Left lobe of liver (tissue), 2 donors: ENCODE data around the gene CFTR. TPM values are rescaled to one million over a fixed set of nuclear protein-coding genes. Genes with fewer than 3 reads are reported as not detected.
"Not testable (repeated sequence)": the region's sequence is repeated elsewhere in the genome, so short reads cannot be mapped to it uniquely, and the experiment has no call there.

Experiments
- ATAC-seq: fragments of 200-7000 bp; cut with Tn5 transposase; one replicate; pipeline ENCODE4 v1.9.1; 2020; ENCODE audit warnings: mild to moderate bottlenecking, moderate library complexity
- DNase-seq: peaks from one replicate; pipeline ENCODE4 v3.0.0-alpha.2; 2020; ENCODE audit warnings: low spot score
- total RNA-seq: library from RNA; stranded (reverse); gene quantifications from one replicate; pipeline ENCODE4 v1.2.1, GENCODE V29; 2021
- donor health status: DM: no; HTN: no; CAD: no; lungs with moderate emphysema.
- donor health status: DM: no; HTN: yes; CAD: no.

Gene CFTR
- total RNA-seq, 1 donor from 2014 or later: 1.1 TPM

DNA sequence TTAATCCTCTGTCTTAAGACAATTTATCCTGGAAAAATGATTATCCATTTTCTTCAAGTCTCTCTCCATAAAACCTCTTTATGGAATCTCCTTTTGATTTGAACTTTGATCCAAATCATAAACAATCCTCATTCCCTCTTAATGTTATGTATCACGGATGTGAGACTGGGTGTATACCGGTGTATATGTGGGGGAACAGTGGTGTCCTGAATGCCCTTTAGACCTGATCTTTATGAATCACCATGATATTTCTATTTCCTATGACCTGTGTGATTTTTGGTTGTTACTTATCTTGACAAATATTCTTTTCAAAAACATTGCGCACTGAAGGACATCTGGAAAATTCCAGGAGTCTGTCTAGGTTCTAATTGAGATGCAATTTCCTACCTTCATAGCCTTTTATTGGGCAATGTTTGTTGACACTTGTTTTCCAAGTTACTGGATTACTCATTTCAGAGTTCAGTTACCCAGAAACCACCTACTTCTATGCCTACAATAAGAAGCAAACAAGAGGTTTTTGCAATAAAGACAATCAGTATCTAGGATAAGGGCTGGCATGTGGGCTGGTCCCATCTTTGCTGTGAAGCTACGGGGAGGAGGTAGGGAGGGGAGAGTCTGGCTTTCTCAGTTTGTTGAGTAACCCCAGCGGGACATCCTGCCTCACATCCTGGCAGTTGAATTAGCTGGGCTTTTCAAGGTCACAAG is 203.0 kb downstream of the CFTR start:
- ATAC-seq: peak; percentile 39
- DNase-seq: no peak

DNA sequence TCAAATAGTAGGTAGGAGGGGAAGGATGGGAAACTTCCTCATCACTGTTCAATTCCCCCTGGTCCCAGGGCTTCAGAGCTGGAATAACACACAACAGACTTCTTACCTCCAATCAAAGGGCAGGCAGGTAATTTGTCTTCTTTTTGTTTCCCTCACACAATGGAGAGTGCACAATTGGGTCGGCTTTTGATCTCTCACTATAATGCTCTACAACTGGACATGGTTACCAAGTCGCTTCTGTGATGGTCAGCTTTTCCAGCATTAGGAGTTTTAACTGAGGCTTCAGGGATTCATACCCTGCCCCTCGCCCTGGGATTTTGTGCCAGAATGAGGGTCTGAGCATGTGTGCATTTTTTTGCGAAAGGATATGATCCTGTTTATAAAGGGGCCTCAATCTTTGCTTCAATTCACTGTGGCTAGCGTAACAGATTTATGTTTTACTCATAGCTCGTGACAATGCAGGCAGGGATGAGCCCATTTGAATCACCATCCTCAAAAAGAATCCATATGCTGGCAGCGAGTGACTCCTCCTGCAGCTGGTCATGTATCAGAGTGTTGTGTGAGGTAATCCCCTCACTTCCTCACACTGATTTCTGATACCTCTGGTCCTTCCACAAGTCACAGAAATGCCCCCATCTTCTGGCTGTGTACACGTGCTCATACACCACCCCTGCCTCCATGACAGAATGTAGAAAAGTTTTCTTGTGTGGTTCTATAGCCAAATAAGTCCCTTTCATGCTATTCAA is 203.8 kb downstream of the CFTR start:
- no peak for DNase-seq
- ATAC-seq: no peak

DNA sequence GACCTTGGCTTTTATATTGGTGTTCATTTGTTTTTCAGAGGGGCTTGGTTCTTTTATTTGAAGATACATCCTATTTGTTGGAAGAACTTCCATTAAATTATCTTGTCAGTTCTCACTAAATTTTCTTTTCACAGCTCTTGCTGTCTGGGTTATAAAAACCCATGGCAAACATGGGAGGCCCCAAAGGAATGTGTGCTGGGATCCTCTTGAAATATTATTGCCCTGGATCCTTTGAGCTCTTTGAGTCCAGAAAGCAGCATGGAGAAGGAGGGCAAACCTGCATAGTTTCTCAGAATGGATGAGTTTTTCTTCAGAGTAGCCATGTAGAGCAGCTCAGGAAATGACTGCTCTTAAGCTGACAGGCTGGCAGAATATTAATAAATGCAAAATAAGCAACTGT is 206.0 kb downstream of the CFTR start:
- DNase-seq (no peak), ATAC-seq (no peak)

DNA sequence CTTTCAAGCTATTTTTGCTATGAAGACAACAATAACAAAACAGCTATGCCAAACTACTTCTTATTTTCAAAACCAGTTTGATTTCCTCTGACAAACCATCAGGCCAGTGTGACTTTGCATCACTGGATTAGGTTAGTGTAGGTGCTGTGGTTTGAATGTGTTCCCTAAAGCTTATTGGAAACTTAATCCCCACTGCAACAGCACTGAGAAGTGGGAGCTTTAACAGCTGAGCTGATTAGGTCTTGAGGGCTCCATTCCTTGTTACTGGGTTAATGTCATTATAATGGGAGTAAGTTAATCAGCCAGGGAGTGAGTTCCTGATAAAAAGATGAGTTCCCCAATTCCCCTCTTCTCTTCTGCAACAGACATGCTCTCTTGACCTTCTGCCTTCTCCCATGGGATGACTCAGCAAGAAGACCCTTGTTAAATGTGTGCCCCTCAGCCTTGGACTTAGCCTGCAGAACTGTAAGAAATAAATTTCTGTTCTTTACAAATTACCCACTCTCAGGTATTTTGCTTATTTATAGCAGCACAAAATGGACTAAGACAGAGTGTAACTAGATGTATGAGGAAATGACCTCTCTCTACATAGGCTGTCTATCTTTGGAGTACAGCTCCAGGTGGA is 206.6 kb downstream of the CFTR start:
- no peak for ATAC-seq
- DNase-seq: no peak

DNA sequence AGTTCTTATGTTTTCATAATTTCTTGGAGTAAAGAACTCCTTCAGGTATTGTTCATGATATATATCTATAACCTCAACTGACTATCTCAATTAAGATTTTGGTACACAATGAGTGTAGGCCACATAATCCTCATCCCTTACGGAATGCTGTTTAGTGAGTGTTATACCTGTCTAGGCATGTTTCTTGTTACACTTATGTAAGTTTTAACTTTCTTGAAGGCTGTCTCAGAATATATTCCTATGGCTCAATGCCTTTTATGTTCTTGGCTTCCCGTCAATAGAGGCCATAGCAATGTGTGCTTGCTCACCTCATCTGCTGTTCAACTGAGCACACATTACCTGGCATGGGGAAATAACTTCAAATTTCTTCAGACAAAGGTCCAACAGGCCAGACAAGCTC is 208.3 kb downstream of the CFTR start:
- ATAC-seq: no peak
- DNase-seq: no peak

DNA sequence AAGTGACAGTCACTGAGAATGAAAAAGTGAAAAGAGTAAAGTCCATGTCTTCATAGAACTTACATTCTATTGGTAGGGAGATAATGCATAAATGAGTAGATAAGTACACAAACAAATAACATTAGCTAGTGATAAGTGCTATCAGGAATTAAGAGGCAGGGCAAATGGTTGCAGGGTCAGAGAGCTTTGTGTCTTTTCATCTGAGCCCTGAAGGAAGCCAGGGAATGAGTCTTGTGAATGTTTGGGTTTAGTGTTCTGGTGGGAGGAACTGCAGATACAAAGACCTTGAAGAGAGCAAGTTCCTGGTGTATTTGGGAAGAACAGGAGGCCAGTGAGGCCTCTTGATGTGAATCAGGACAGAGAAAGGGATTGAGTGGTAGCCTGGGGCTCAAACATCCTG is 209.6 kb downstream of the CFTR start:
- ATAC-seq (no peak), DNase-seq (no peak)

DNA sequence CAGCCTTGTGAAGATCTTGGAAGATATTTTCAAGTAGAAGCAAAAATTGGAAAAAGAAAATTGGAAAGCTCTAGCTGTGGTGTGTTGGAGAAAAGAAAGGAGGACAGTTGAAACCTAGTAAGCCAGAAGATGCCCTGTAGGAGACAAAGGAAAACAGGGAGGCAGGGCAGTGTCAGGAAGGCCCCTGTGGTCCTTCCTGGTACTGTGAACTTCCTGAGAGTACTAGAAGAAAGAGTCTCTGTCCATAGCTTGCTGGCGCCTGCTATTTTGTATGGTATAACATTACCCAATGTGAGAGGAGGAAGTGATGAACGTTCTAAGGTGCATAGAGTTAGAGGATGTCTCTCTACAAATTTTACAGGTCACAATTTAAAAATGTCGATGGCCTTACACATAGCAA is 210.3 kb downstream of the CFTR start:
- DNase-seq (no peak), ATAC-seq (no peak)

DNA sequence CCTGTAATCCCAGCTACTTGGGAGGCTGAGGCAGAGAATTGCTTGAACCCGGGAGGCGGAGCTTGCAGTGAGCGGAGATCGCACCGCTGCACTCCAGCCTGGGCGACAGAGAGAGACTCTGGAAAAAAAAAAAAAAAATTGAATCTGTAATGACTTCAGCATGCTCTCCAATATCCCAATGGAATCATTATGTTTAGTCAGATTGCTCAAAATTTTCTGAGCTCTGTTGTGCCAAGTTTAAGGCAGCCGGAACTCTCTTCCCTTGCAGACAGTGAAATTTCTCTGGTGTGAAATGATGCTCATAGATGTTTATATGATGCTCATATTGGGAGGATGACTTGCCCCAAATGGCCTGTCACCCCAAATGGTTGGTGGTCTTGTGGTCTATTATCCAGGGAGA is 212.5 kb downstream of the CFTR start:
- DNase-seq: no peak
- no peak for ATAC-seq

DNA sequence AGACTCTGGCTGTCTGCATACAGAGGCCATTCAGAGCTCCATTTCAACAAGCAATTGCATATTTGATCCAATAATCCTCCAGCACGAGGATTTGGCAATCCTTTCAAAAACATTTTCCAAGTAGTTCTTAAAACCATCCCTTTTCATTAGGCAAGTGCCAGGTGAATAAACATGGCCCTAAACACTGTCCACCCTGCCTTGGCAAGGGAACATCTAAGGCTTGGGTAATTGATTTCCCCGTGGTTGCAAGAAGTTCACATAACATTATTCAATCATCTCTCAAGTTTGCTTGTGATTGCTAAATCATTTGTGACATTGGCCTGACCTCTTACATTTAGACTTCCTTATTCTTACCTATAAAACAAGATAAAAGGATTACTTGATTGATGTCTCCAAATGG is 218.2 kb downstream of the CFTR start:
- DNase-seq (peak; percentile 52), ATAC-seq (peak; percentile 95)

DNA sequence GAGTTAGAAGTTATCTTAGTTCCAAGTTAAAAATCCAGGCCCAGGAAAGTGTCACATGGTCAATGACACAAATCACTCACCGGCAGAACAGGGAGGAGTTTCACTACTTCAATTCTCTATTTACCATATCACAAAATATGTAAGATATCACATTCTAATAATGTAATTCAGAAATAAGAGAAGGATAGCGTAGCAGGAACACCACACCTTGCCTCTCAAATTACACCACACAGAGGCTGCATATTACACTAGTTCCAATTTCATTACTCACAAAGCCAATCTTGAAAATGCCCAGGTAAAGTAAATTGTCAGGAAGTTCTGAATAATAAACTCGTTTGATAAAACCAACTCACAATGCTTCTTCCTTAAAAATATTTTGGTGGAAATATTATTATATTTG is 224.2 kb downstream of the CFTR start:
- ATAC-seq (no peak), DNase-seq (no peak)

DNA sequence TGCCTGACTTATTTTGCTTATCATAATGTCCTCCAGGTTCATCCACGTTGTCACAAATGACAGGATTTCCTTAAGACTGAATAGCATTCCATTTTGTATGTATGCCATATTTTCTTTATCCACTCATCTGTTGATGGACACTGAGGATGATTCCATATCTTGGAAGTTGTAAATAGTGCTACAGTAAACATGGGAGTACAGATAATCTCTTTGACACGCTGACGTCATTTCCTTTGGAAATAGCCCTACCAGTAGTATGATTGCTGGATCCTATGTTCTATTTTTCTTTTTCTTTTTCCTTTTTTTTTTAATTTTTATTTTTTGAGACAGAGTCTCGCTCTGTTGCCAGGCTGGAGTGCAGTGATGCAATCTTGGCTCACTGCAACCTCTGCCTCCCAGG is 225.8 kb downstream of the CFTR start:
- no peak for DNase-seq
- no peak for ATAC-seq

DNA sequence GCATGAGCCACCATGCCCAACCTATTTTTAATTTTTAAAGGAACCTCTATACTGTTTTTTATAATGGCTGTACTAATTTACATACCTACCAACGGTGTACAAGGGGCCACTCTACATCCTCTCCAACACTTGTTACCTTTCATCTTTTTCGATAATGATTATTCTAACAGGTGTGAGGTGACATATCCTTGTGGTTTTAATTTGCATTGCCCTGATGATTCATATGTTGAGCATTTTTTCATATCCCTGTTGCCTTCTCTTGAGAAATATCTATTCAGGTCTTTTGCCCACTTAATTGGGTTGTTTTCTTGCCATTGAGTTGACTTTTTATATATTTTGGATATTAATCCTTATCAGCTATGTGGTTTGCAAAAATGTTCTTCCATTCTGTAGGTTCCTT is 226.4 kb downstream of the CFTR start:
- no peak for ATAC-seq
- no peak for DNase-seq

DNA sequence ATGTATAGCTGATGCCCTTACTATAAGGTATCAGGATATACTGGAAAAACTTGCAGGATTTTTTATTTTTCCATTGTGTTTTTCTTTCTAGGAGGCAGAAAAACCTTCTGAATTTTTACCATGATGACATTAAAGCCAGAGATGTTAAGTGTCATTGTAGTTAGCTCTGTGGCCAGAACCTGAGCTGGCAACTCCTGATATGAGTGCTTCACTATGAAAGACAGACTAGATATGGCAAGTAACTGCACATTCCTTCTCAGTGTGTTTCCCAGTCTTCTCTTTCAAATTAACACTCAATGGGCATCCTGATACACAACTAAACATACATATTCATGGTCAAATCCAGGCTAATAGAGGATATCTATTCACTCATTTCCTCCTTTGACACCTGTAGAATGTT is 227.3 kb downstream of the CFTR start:
- ATAC-seq (no peak), DNase-seq (no peak)

DNA sequence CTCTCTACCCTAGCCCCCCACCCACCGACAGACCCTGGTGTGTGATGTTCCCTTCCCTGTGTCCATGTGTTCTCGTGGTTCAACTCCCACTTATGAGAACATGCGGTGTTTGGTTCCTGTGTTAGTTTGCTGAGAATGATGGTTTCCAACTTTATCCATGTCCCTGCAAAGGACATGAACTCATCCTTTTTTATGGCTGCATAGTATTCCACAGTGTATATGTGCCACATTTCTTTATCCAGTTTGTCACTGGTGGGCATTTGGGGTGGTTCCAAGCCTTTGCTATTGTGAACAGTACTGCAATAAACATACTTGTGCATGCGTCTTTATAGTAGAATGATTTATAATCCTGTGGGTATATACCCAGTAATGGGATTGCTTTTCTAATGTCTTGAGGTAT is 228.3 kb downstream of the CFTR start:
- not testable (repeated sequence) for ATAC-seq, DNase-seq

DNA sequence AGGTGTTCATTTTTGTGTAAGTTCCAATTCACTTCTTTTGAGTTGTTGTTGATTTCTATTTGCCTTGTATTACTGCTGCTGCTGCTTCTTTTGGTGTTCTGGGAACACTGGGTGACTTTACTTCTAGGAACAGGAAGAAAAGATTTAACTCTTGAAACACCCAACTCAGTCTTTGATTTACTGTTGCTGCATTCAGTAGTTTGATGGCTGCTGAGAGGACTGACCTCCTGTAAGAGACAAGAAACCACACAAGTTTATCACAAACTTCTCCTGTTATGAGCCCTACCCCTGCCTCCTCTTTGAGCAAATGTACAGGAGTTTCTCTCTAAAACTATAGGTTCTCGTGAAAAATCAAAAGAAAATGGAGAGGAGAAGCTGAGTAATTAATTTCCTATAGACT is 231.7 kb downstream of the CFTR start:
- DNase-seq (no peak), ATAC-seq (no peak)

DNA sequence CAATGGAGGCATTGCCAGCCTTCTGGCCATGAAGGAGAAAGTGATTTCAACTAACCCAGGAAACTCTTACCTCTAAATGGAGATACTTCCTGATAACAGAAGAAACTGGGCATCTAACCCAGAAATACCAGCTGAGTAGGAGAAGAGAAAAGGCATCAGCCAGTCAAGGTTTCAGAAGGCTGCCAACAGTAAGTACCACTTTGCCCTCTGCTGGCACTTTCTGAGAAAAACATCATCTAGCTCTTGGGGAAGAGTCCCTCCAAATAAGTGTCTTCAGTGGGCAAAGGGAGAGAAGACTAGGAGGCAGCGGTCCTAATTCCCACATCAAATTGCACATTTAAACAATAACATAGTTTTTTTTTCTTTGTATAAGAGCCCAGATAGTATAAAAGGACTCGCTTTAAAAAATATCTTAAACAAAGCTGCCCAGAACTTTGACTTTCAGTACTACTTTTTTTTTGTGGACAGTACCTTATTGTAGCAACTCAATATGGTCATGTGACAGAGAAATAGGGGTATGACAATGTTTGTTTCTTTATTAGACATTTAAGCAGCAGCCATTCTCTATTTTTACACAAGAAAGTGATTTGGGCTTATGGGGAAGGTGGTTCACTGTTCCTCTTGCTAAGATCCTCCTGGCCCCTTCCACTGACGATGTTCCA is 236.1 kb downstream of the CFTR start:
- ATAC-seq: peak; percentile 92
- no peak for DNase-seq

DNA sequence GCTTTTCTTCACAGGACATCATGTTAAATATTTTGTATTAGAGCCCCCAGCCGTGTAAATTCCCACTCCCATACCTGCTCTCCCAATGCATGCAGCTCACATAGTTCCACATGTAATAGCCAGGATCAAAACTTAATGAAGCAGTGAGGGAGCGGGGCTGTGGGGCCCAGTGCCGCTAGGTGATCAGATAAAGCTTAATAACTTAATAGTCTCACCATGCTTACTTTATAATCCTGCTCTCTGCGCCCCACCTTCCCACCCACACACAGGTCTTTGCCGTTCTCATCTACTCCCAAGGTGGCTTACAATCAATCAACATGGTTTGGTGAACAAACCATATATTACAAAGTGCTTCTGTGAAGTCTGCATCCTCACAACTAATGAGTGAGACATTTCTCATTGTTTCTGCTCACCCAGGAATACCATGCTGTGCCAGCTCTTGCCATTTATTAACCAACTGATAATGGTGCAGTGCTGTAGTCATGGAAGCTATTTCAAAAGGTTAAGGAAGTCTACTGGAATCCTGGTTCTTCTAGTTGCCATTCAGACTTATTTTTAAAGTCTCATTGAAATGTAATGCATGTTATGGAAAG is 237.0 kb downstream of the CFTR start:
- DNase-seq (no peak), ATAC-seq (peak; percentile 89)

DNA sequence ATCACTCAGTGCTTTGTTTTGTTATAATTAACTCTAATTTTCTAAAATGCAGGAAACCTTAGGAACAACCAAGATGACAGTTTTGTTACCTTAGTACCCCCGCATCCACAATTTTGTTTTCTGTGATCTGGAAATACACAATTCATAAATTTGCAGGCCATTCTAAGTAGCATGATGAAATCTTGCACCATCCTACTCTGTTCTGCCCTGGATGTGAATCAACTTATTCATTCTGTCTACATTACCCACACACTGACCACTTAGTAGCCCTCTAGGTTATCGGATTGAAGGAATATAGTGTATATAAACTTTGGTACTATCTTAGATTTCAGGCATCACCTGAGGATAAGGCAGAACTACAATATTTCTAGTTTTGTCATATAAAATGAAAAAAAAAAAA is 237.5 kb downstream of the CFTR start:
- DNase-seq: no peak
- no peak for ATAC-seq
